H9 (cell line): ENCODE measurements around the gene GYPB. TPM values are rescaled to one million over a fixed set of nuclear protein-coding genes. Genes with fewer than 3 reads are reported as not detected.
"Not testable (repeated sequence)": the region's sequence is repeated elsewhere in the genome, so short reads cannot be mapped to it uniquely, and the experiment has no call there.

Experiments
- DNase-seq: peaks from one replicate; pipeline ENCODE4 v3.0.0-alpha.2; 2017
- H2AFZ ChIP-seq: one replicate; pipeline ENCODE4 v1.6.1; 2013; ENCODE audit warnings: mild to moderate bottlenecking, low read length, control low read depth, moderate library complexity
- H2AK5ac ChIP-seq: 2 replicates; pipeline ENCODE4 v1.6.1; 2013; ENCODE audit warnings: low read length, control low read depth, mixed read lengths; ENCODE audit not compliant: insufficient read length
- H2BK120ac ChIP-seq: one replicate; pipeline ENCODE4 v1.6.1; 2013; ENCODE audit warnings: low read depth, mild to moderate bottlenecking, low read length, control low read depth, inconsistent platforms; ENCODE audit not compliant: poor library complexity, severe bottlenecking
- H2BK12ac ChIP-seq: 2 replicates; pipeline ENCODE4 v1.6.1; 2013; ENCODE audit warnings: low read length, control low read depth, mixed read lengths, low read depth; ENCODE audit not compliant: insufficient read length
- H2BK15ac ChIP-seq: 2 replicates; pipeline ENCODE4 v1.6.1; 2013; ENCODE audit warnings: low read depth, low read length, control low read depth
- H2BK20ac ChIP-seq: one replicate; pipeline ENCODE4 v1.6.1; 2013; ENCODE audit warnings: low read depth, mild to moderate bottlenecking, low read length, control low read depth, inconsistent platforms; ENCODE audit not compliant: poor library complexity, severe bottlenecking
- H2BK5ac ChIP-seq: 2 replicates; pipeline ENCODE4 v1.6.1; 2013; ENCODE audit warnings: low read length, control low read depth, mixed read lengths; ENCODE audit not compliant: insufficient read length
- H3K14ac ChIP-seq: 2 replicates; pipeline ENCODE4 v1.6.1; 2013; ENCODE audit warnings: low read length, control low read depth; ENCODE audit not compliant: insufficient read depth
- H3K18ac ChIP-seq: 2 replicates; pipeline ENCODE4 v1.6.1; 2013; ENCODE audit warnings: low read depth, mild to moderate bottlenecking, mixed read lengths, low read length, control low read depth; ENCODE audit not compliant: insufficient read length
- H3K23ac ChIP-seq: 2 replicates; pipeline ENCODE4 v1.6.1; 2013; ENCODE audit warnings: low read length, control low read depth, mixed read lengths, low read depth; ENCODE audit not compliant: insufficient read length
- H3K23me2 ChIP-seq: 2 replicates; pipeline ENCODE4 v1.6.1; 2013; ENCODE audit warnings: low read depth, mild to moderate bottlenecking, mixed read lengths, low read length, control low read depth; ENCODE audit not compliant: insufficient read length, poor library complexity, severe bottlenecking
- H3K27ac ChIP-seq: 2 replicates; pipeline ENCODE4 v1.5.1; 2013; ENCODE audit warnings: low read length, control low read depth, mixed read lengths, low read depth; ENCODE audit not compliant: insufficient read length
- H3K27me3 ChIP-seq: 2 replicates; pipeline ENCODE4 v1.6.1; 2013; ENCODE audit warnings: low read length, control low read depth, inconsistent platforms; ENCODE audit not compliant: insufficient read depth
- H3K4ac ChIP-seq: 2 replicates; pipeline ENCODE4 v1.6.1; 2013; ENCODE audit warnings: low read depth, mild to moderate bottlenecking, control low read depth, inconsistent platforms, low read length, moderate library complexity
- H3K4me1 ChIP-seq: 2 replicates; pipeline ENCODE4 v1.6.1; 2013; ENCODE audit warnings: low read length, control low read depth, inconsistent platforms; ENCODE audit not compliant: insufficient read depth
- H3K4me2 ChIP-seq: 2 replicates; pipeline ENCODE4 v1.6.1; 2013; ENCODE audit warnings: low read length, control low read depth, mixed read lengths; ENCODE audit not compliant: insufficient read length, insufficient read depth
- H3K56ac ChIP-seq: 2 replicates; pipeline ENCODE4 v1.6.1; 2013; ENCODE audit warnings: low read depth, mild to moderate bottlenecking, mixed read lengths, low read length, control low read depth; ENCODE audit not compliant: insufficient read length
- H3K79me1 ChIP-seq: 2 replicates; pipeline ENCODE4 v1.6.1; 2013; ENCODE audit warnings: low read depth, mild to moderate bottlenecking, moderate library complexity, low read length, control low read depth, inconsistent platforms; ENCODE audit not compliant: insufficient read depth, poor library complexity, severe bottlenecking
- H3K79me2 ChIP-seq: 2 replicates; pipeline ENCODE4 v1.6.1; 2013; ENCODE audit warnings: low read length, control low read depth, inconsistent platforms; ENCODE audit not compliant: insufficient read depth
- H3K9ac ChIP-seq: 2 replicates; pipeline ENCODE4 v1.6.1; 2013; ENCODE audit warnings: low read length, control low read depth, mixed read lengths; ENCODE audit not compliant: insufficient read length; ENCODE audit errors: extremely low read depth
- H3K9me3 ChIP-seq: one replicate; pipeline ENCODE4 v1.6.1; 2013; ENCODE audit warnings: low read depth, low read length, inconsistent platforms; ENCODE audit not compliant: control insufficient read depth
- H3T11ph ChIP-seq: one replicate; pipeline ENCODE4 v1.6.1; 2013; ENCODE audit warnings: mild to moderate bottlenecking, low read length, control low read depth, inconsistent platforms
- H4K20me1 ChIP-seq: one replicate; pipeline ENCODE4 v1.6.1; 2013; ENCODE audit not compliant: control insufficient read depth, insufficient read length, insufficient read depth
- H4K5ac ChIP-seq: 2 replicates; pipeline ENCODE4 v1.6.1; 2013; ENCODE audit warnings: low read depth, mild to moderate bottlenecking, mixed read lengths, low read length, control low read depth; ENCODE audit not compliant: insufficient read length
- H4K8ac ChIP-seq: replicated peaks from 2 replicates; pipeline ENCODE4 v1.6.1; 2013; ENCODE audit warnings: low read length, control low read depth, mixed read lengths, low read depth; ENCODE audit not compliant: insufficient read length
- H4K91ac ChIP-seq: 2 replicates; pipeline ENCODE4 v1.6.1; 2013; ENCODE audit warnings: low read depth, mild to moderate bottlenecking, moderate library complexity, mixed read lengths, low read length, control low read depth; ENCODE audit not compliant: insufficient read length
- H3K27ac Mint-ChIP-seq, 3 experiments: 2 replicates in 2 of 3; 3 replicates in 1 of 3; pipeline ENCODE4 v1.8.0; 2020 to 2021; ENCODE audit warnings: mixed read lengths in 3 of 3, mild to moderate bottlenecking in 1 of 3, moderate library complexity in 1 of 3
- H3K27me3 Mint-ChIP-seq: 2 replicates; pipeline ENCODE4 v1.8.0; 2021; ENCODE audit warnings: low read depth, mild to moderate bottlenecking, moderate library complexity, mixed read lengths
- H3K36me3 Mint-ChIP-seq, 3 experiments: 2 replicates in 2 of 3; 3 replicates in 1 of 3; pipeline ENCODE4 v1.8.0; 2020 to 2021; ENCODE audit warnings: low read depth in 3 of 3, mixed read lengths in 3 of 3; ENCODE audit not compliant: insufficient read depth in 1 of 3
- H3K4me1 Mint-ChIP-seq, 2 experiments: 2 replicates each; pipeline ENCODE4 v1.8.0; 2020; ENCODE audit warnings: mixed read lengths in 2 of 2
- H3K4me3 Mint-ChIP-seq, 2 experiments: 2 replicates in 1 of 2; 3 replicates in 1 of 2; pipeline ENCODE4 v1.8.0; 2020 to 2021; ENCODE audit warnings: mild to moderate bottlenecking in 2 of 2, mixed read lengths in 2 of 2, moderate library complexity in 1 of 2
- H3K9me3 Mint-ChIP-seq, 2 experiments: 2 replicates in 1 of 2; 3 replicates in 1 of 2; pipeline ENCODE4 v1.8.0; 2020; ENCODE audit warnings: mild to moderate bottlenecking in 2 of 2, mixed read lengths in 2 of 2, moderate library complexity in 1 of 2
- WGBS: extraction: QIAGEN DNeasy Blood & Tissue Kit; methylation state at CpG from one replicate; pipeline ENCODE4 v1.1.7; 2013; ENCODE audit warnings: missing lambda C conversion rate, low lambda C conversion rate, mixed read lengths; ENCODE audit not compliant: insufficient read length; ENCODE audit errors: extremely low coverage; 5-methylcytosine and 5-hydroxymethylcytosine counted together
- total RNA-seq: library from RNA; stranded (reverse); gene quantifications from 2 replicates; pipeline ENCODE4 v1.2.1, GENCODE V29; 2021

Gene GYPB
- total RNA-seq, 1 experiment from 2014 or later, result not detected

DNA sequence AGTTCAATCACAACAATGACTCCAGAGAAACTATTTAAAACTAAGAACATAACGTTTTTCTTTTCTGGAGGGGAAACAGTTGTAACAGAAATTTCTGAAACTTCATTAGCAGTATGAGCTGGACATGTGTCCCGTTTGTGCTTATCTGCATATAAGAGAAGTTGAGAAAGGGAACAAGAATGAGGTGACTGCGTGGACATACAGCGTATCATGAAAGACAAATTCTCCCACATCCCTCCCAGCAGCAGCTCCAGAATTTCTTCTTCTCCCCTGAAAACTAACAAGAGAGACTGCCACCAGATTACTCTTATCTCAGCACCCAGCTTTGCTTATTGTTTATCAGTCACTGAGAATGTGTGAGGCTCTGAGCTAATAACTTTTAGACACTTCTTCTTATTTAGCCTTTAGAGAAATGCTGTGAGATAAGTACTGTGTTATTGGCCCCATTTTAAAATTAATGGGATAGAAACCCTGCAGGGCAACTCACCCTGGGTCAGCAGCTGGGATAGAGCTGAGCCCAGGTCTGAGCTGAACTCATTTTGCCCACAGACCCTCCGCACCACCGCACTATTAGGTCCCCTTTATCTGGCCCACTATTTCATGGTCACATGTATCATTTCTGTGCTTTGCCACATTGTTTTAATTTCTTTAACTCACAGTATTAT lies 18.7 kb downstream of the GYPB start:
- H3K4me1 ChIP-seq, H3K9me3 ChIP-seq, DNase-seq, H4K91ac ChIP-seq, H2BK120ac ChIP-seq, H3K56ac ChIP-seq, H2AFZ ChIP-seq, H3K79me2 ChIP-seq, H2AK5ac ChIP-seq, H3K9me3 Mint-ChIP-seq, H3K9ac ChIP-seq, H4K20me1 ChIP-seq, H4K5ac ChIP-seq, H3K27me3 Mint-ChIP-seq, H3K27me3 ChIP-seq, H3K36me3 Mint-ChIP-seq, H2BK15ac ChIP-seq, H3K23me2 ChIP-seq, H2BK5ac ChIP-seq, H3K27ac ChIP-seq, H4K8ac ChIP-seq, H3K27ac Mint-ChIP-seq, H3T11ph ChIP-seq, H2BK20ac ChIP-seq, H3K18ac ChIP-seq, H3K4me3 Mint-ChIP-seq, H3K14ac ChIP-seq, H2BK12ac ChIP-seq, H3K4me2 ChIP-seq, H3K4me1 Mint-ChIP-seq, H3K79me1 ChIP-seq, H3K4ac ChIP-seq, H3K23ac ChIP-seq: not testable (repeated sequence)
- no CpG with 5 or more reads among the region's 6 CpGs for WGBS

DNA sequence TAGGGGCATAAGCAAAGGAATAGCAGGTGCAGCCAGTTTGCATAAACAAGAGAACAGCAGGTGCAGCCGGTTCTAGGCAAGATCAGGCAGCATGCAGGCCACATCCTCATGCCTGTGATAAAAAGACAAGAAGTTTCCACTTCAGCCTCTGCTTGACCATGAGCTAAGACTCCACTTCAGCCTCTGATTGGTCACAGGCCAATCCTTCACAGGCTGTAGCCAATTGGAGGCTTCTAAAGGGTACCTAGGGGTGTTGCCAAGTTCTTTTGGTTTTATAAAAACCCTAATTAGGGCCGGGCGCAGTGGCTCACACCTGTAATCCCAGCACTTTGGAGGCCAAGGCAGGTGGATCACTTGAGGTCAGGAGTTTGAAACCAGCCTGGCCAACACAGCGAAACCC lies 23.0 kb downstream of the GYPB start:
- H3T11ph ChIP-seq, H3K79me1 ChIP-seq, H2BK120ac ChIP-seq, H3K23me2 ChIP-seq, H3K9me3 Mint-ChIP-seq, H3K36me3 Mint-ChIP-seq, H2AFZ ChIP-seq, H3K27me3 ChIP-seq, H3K23ac ChIP-seq, H4K91ac ChIP-seq, DNase-seq, H3K9ac ChIP-seq, H3K9me3 ChIP-seq, H3K4me3 Mint-ChIP-seq, H2BK20ac ChIP-seq, H3K27me3 Mint-ChIP-seq, H4K5ac ChIP-seq, H2AK5ac ChIP-seq, H2BK15ac ChIP-seq, H4K20me1 ChIP-seq, H3K18ac ChIP-seq, H3K27ac Mint-ChIP-seq, H3K4me2 ChIP-seq, H3K56ac ChIP-seq, H3K27ac ChIP-seq, H2BK12ac ChIP-seq, H3K4ac ChIP-seq, H3K79me2 ChIP-seq, H3K14ac ChIP-seq, H2BK5ac ChIP-seq, H4K8ac ChIP-seq, H3K4me1 ChIP-seq: not testable (repeated sequence)
- WGBS, result no CpG with 5 or more reads among the region's 4 CpGs
- peaks cover 0 to 13% of the 10 kb centered on the region in 2 experiments; a peak in 3 of 4 replicates for H3K4me1 Mint-ChIP-seq
